Measurements from ENCODE around the gene SORBS1.

DNA sequence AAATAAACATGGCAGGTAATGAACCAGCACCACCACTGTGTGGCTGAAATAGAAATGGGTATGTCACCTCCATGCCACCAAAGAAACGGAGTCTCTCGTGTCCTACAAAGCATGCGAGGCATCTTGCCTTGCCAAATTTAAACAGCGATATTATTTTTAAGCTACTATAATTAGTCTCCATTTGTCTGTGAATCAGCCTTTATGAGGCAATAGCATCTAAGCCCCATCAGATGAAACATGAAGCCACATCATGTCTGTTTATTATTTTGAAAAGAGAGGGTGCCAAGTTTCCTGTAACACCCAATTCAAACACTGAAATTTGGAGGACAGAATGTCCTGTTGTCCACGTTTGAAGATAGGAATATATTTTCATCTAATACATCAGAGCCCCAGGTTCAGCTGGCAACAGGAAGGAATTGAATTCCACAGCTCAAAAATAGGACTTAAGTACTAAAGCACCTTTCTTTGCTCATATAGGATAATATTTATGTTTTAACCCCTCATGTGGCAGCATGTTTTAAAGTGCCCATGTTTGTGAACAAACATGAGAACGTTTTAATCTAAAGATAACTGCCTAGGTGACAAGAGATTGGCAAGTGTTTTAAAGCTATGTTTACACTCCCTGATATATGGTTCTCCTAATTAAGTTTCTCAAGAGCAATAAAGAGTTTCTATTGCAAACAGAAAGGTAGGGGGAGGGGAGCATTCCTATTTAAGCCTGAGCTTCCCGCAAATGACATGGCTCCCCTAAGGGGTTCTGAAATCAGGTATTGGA, 86.8 kb downstream of the SORBS1 start:
- TF ChIP-seq CTCF (IDR thresholded peaks at IDR 0.05), result no peak
- no peak for TF ChIP-seq POLR2A (IDR thresholded peaks at IDR 0.05)
